Right kidney (tissue), 9 donors: ENCODE measurements around the gene SRPK2.
A peak's percentile ranks its signal among the peaks of the same experiment; 100 is the strongest.
"Not testable (repeated sequence)": the region's sequence is repeated elsewhere in the genome, so short reads cannot be mapped to it uniquely, and the experiment has no call there.

ENCODE experiments used
- DNase-seq: peaks from one replicate; pipeline ENCODE4 v3.0.0-alpha.2; 2016
- long read RNA-seq, 8 donors: transcript quantifications; one replicate each; lab custom pipeline, GENCODE V29; 2026

The SRPK2 gene
- long read RNA-seq, donor 1, partial matches to known transcripts = 6 of 7 reads
- long read RNA-seq, donor 1, other reads (novel, unspliced or antisense) = 0 of 7 reads
- long read RNA-seq, donor 2, partial matches to known transcripts = 0 of 1 reads
- long read RNA-seq, donor 2, other reads (novel, unspliced or antisense) = 0 of 1 reads
- long read RNA-seq, donor 3, partial matches to known transcripts = 0 of 3 reads
- long read RNA-seq, donor 3, other reads (novel, unspliced or antisense) = 0 of 3 reads
- long read RNA-seq, donor 4, partial matches to known transcripts = 5 of 6 reads
- long read RNA-seq, donor 4, other reads (novel, unspliced or antisense) = 0 of 6 reads
- long read RNA-seq, donor 5, partial matches to known transcripts = 19 of 22 reads
- long read RNA-seq, donor 5, other reads (novel, unspliced or antisense) = 0 of 22 reads
- long read RNA-seq, donor 6, partial matches to known transcripts = 18 of 19 reads
- long read RNA-seq, donor 6, other reads (novel, unspliced or antisense) = 0 of 19 reads
- long read RNA-seq, donor 7, partial matches to known transcripts = 51 of 57 reads
- long read RNA-seq, donor 7, other reads (novel, unspliced or antisense) = 0 of 57 reads
- long read RNA-seq, donor 8, partial matches to known transcripts = 14 of 15 reads
- long read RNA-seq, donor 8, other reads (novel, unspliced or antisense) = 0 of 15 reads

DNA sequence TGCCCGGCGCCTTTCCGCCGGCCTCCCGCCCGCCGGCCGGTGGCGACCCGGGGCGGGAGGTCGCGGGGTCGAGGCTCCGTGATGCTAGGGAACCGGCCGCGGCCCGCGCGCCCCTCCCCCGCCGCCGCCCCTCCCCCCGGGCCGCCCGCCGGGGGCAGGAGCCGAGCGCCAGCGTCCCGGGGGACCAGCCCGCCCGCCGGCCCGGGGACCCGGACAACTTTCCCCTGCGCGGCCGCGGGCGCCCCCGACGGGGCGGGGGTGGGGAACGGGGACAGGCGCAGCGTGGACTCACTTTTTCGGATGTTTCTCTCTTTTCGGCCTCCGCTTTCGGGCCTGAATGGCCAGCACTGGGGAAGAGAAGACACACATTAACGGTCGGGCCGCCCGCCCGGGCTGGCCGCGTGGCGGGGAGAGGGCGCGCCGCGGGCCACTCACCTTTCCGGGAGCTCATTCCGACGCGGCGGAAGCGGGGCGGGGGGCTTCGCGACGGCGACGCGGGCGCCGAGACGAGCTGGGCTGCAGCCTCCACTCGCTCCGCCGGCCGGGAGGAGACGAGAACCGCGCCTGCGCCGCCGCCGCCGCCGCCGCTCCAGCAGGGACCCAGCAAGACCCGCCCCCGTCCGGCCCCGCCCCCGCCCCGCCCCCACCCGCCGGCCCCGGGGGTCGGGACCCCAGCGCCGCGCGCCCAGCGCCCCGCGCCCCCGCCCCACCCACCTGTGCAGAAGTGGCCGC, at the start of gene SRPK2:
SRPK2 (minus strand) TSS at position 566 of the 732 bp plus-strand sequence.
- peak; percentile 95 for DNase-seq

DNA sequence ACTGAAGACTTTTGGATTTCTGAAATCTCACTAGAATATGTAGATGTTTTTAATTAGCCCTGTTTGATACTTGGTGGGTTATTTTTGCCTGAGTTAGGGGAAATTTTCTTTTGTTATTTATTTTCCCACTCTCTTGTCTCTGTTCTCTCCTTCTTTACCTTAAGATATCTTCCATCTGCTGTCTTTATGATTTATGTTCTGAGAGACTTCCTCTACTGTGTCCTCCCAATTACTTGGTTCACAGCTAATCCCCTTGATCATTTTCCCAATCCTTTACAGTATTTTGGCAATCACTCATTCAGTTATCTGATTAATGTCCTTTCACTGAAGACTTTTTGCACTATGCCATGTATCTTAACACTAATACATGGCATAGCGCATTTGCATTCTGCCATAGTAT, 49.5 kb upstream of the SRPK2 start:
- DNase-seq = no peak

- DNase-seq = not testable (repeated sequence)
Measured at GRCh38 chr7:105437356-105437755, 48.6 kb upstream of the SRPK2 start.

- DNase-seq = peak; percentile 54
Measured at GRCh38 chr7:105429746-105430612, 41.3 kb upstream of the SRPK2 start.

GRCh38 chr7:105426606-105427146, 38.0 kb upstream of the SRPK2 start:
- DNase-seq = no peak

DNA sequence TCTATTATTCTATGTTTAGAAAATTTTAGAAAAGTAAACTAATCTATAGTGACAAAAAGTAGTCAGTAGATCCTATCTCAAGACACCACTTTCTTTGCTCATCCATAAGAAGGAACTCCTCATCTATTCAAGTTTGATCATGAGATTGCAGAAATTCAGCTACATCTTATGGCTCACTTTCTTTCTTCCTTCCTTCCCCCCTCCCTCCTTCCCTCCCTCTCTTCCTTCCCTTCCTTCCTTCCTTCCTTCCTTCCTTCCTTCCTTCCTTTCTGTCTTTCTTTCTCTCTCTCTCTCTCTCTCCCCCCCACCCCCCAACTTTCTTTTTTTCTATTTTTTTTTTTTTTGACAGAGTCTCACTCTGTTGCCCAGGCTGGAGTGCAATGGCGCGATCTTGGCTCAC, 35.3 kb upstream of the SRPK2 start:
- DNase-seq = no peak

DNA sequence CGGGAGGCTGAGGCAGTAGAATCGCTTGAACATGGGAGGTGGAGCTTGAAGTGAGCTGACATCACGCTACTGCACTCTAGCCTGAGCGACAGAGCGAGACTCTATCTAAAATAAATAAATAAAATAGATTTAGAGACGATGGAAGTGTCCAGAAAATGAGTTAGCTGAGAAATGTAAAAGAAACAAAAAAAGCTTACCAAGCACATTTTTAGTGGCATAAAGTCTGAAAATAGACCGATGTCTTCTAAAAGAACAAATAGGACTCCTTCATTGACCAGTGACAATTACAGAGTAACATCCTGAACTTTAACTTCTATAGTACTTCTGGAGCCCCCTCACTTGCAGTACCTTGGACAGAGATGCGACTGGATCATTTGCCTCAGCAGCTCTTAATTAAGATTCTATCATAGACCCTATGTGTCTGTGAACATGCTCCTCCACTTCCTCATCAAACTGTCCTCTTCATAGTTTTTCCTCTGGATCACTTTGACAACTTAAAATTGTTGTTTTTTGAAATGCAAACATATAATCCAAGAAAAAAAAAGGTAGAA, 25.2 kb upstream of the SRPK2 start:
- DNase-seq = no peak

DNA sequence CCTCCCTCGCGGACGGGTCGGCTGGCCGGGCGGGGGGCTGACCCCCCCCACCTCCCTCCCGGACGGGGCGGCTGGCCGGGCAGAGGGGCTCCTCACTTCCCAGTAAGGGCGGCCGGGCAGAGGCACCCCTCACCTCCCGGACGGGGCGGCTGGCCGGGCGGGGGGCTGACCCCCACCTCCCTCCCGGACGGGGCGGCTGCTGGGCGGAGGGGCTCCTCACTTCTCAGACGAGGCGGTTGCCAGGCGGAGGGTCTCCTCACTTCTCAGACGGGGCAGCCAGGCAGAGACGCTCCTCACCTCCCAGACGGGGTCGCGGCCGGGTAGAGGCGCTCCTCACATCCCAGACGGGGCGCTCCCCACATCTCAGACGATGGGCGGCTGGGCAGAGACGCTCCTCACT, 22.1 kb upstream of the SRPK2 start:
- DNase-seq = not testable (repeated sequence)

DNA sequence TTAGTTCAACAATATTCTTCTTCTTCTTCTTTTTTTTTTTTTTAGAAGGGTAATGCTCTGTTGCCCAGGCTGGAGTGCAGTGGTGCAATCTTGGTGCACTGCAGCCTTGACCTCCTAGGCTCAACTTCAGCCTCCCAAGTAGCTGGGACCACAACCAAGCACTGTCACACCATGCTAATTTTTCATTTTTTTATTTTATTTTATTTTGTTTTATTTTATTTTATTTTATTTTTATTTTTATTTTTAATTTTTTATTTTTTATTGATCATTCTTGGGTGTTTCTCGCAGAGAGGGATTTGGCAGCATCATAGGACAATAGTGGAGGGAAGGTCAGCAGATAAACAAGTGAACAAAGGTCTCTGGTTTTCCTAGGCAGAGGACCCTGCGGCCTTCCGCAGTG, 21.1 kb upstream of the SRPK2 start:
- DNase-seq = not testable (repeated sequence)

- no peak for DNase-seq
Measured at GRCh38 chr7:105408791-105409410, 20.2 kb upstream of the SRPK2 start.

DNA sequence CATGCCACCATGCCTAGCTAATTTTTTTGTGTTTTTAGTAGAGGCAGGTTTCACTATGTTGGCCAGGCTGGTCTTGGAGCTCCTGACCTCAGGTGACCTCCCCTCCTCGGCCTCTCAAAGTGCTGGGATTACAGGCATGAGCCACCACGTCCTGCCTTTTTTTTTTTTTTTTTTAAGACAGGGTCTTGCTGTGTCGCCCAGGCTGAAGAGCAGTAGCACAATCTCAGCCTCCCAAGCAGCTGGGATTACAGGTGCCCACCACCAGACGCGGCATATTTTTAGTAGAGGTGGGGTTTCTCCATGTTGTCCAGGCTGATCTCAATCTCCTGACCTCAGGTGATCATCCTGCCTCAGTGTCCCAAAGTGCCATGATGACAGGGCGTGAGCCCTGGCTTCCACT, 14.4 kb upstream of the SRPK2 start:
- no peak for DNase-seq

DNA sequence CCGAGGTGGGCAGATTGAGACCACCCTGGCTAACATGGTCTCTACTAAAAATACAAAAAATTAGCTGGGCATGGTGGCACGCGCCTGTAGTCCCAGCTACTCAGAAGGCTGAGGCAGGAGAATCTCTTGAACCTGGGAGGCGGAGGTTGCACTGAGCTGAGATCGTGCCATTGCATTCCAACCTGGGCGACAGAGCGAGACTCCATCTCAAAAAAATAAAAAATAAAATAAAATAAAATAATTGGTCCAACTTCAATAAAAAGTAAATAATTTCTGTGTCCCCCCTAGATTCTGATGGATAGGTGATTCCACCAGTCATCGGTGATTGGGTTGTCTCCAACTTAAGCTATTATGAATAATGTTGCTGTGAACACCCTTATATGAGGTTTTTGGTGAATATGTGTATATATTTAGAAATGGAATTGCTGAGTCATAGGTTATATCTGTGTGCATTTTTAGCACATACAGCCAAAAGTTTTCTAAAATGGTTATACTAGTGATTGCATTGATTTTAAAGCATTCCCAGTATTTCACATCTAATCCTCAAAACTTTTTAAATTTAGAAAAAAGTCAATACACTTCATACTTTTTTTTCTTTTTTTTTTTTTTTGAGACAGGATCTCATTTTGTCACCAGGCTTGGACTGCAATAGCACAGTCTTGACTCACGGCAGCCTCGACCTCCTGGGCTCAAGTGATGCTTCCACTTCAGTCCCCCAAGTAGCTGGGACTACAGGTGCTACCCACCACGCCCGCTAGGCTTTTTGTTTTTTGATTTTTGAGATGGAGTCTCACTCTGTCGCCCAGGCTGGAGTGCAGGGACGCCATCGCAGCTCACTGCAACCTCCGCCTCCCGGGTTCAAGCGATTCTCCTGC, 13.7 kb upstream of the SRPK2 start:
- no peak for DNase-seq

DNA sequence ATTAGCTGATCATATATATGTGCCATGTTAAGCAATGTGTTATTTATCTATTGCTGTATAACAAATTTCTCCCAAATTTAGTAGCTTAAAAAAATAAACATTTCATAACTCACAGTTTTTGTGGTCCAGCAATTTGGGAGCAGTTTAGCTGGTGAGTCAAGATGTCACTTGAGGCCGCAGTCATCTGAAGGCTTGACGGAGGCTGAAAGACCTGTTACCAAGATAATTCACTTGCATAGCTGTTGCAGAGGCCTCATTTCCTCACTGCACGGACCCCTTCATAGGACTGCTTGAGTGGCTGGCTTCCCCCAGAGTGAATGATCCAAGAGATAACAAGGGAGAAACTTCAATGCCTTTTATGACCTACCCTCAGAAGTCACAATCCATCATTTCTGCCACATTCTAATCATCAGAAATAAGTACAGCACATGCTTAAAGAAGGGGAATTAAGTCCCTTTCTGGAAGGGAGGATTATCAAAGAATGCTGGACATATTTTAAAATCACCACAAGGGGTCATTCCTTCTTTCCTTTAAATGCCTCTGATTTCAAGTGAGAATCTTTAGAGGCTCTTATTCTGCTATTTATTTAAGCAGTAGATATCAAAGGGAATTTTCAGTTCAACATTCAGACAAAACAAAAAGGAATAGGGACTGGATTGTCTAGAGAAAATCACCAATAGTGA, 10.5 kb upstream of the SRPK2 start:
- no peak for DNase-seq

GRCh38 chr7:105396566-105396965, 7.8 kb upstream of the SRPK2 start:
- DNase-seq = no peak

DNA sequence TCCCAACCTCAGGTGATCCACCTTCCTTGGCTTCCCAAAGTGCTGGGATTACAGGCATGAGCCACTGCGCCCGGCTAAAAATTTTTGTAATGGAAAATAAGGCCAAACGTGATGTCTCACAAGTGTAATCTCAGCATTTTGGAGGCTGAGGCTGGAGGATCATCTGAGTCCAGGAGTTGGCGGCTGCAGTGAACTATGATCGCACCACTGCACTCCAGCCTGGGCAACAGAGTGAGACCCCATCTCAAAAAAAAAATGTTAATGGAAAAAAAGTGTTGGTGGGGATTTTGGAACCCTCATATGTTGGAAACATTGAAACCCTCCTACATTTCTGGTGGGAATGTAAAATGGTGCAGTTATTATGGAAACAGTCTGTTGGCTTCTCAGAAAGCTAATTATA, 2.7 kb upstream of the SRPK2 start:
- no peak for DNase-seq

- DNase-seq = no peak
Measured at GRCh38 chr7:105389889-105390288, 1.2 kb upstream of the SRPK2 start.

- DNase-seq = peak; percentile 72
Measured at GRCh38 chr7:105389088-105389650, 448 bp upstream of the SRPK2 start.

GRCh38 chr7:105387508-105388355, 989 bp downstream of the SRPK2 start:
- peak; percentile 90 for DNase-seq
